ES-I3 (cell line): ENCODE results near the gene TNFAIP8.

Source experiments
- H3K36me3 ChIP-seq: 2 replicates; pipeline ENCODE4 v1.6.1; 2013; ENCODE audit warnings: mild to moderate bottlenecking, low read length, control low read depth, moderate library complexity; ENCODE audit not compliant: insufficient read depth
- H3K4me1 ChIP-seq: 2 replicates; pipeline ENCODE4 v1.6.1; 2013; ENCODE audit warnings: mild to moderate bottlenecking, control low read depth, low read length; ENCODE audit not compliant: insufficient read depth
- H3K9ac ChIP-seq: 2 replicates; pipeline ENCODE4 v1.6.1; 2013; ENCODE audit warnings: low read depth, mild to moderate bottlenecking, low read length, moderate library complexity
- H3K9me3 ChIP-seq: 2 replicates; pipeline ENCODE4 v1.6.1; 2013; ENCODE audit warnings: mild to moderate bottlenecking, low read length, moderate library complexity; ENCODE audit not compliant: control insufficient read depth, insufficient read depth

Gene TNFAIP8

GRCh38 chr5:119347574-119347973 lies 8.2 kb upstream of the TNFAIP8 start:
- no peaks in the 10 kb centered on the region for H3K9me3 ChIP-seq
- H3K9ac ChIP-seq = no peak overlapping the region
- H3K4me1 ChIP-seq = peaks cover 28% of the 10 kb centered on the region
- H3K36me3 ChIP-seq = no peaks in the 10 kb centered on the region

- Histone ChIP-seq H3K4me1 (peaks cover 32% of the 10 kb centered on the region), H3K9ac (no peak overlapping the region), H3K36me3 (no peaks in the 10 kb centered on the region)
Observed at GRCh38 chr5:119347991-119348390, 7.8 kb upstream of the TNFAIP8 start.

GRCh38 chr5:119353213-119353612 lies 2.6 kb upstream of the TNFAIP8 start:
- Histone ChIP-seq H3K9ac (no peak overlapping the region), H3K4me1 (peaks cover 53% of the 10 kb centered on the region)

More at GRCh38 chr5:119347991-119348390, 7.8 kb upstream of the TNFAIP8 start:
- no peaks in the 10 kb centered on the region for H3K9me3 ChIP-seq

GRCh38 chr5:119353686-119354366 lies 2.0 kb upstream of the TNFAIP8 start:
- H3K9ac ChIP-seq = no peak overlapping the region
- peaks cover 59% of the 10 kb centered on the region for H3K4me1 ChIP-seq
- no peaks in the 10 kb centered on the region for H3K9me3 ChIP-seq
- no peaks in the 10 kb centered on the region for H3K36me3 ChIP-seq

More at GRCh38 chr5:119353213-119353612, 2.6 kb upstream of the TNFAIP8 start:
- H3K36me3 ChIP-seq = no peaks in the 10 kb centered on the region
- no peaks in the 10 kb centered on the region for H3K9me3 ChIP-seq

GRCh38 chr5:119354537-119355243 lies 1.1 kb upstream of the TNFAIP8 start:
- Histone ChIP-seq H3K4me1 (peaks cover 58% of the 10 kb centered on the region), H3K9me3 (no peaks in the 10 kb centered on the region), H3K36me3 (no peaks in the 10 kb centered on the region), H3K9ac (peak overlapping the region; percentile 64)

- H3K9ac ChIP-seq = peak overlapping the region; percentile 64
- no peaks in the 10 kb centered on the region for H3K36me3 ChIP-seq
- H3K9me3 ChIP-seq = no peaks in the 10 kb centered on the region
- H3K4me1 ChIP-seq = peaks cover 61% of the 10 kb centered on the region
Observed at GRCh38 chr5:119355244-119355638, 578 bp upstream of the TNFAIP8 start.

GRCh38 chr5:119356612-119357188 lies 881 bp downstream of the TNFAIP8 start:
- no peaks in the 10 kb centered on the region for H3K9me3 ChIP-seq
- H3K4me1 ChIP-seq = peaks cover 70% of the 10 kb centered on the region
- H3K9ac ChIP-seq = peak overlapping the region; percentile 64; the same call in 1 of the 2 replicates
- H3K36me3 ChIP-seq = no peaks in the 10 kb centered on the region

- peaks cover 67% of the 10 kb centered on the region for H3K4me1 ChIP-seq
- no peaks in the 10 kb centered on the region for H3K9me3 ChIP-seq
- no peaks in the 10 kb centered on the region for H3K36me3 ChIP-seq
- H3K9ac ChIP-seq = no peak overlapping the region
Observed at GRCh38 chr5:119357270-119357669, 1.5 kb downstream of the TNFAIP8 start.

GRCh38 chr5:119357808-119358529 lies 2.1 kb downstream of the TNFAIP8 start:
- Histone ChIP-seq H3K9ac (no peak overlapping the region), H3K4me1 (peaks cover 60% of the 10 kb centered on the region), H3K9me3 (no peaks in the 10 kb centered on the region), H3K36me3 (no peaks in the 10 kb centered on the region)

- peaks cover 59% of the 10 kb centered on the region for H3K4me1 ChIP-seq
Observed at GRCh38 chr5:119358530-119358900, 2.7 kb downstream of the TNFAIP8 start.

GRCh38 chr5:119358901-119359603 lies 3.2 kb downstream of the TNFAIP8 start:
- Histone ChIP-seq H3K36me3 (0 out of 2 replicates have a peak, but pooled peaks cover 7% of the 10 kb centered on the region), H3K9ac (no peak overlapping the region), H3K4me1 (peaks cover 59% of the 10 kb centered on the region), H3K9me3 (peaks cover 2% of the 10 kb centered on the region; the same call in 1 of the 2 replicates)

More at GRCh38 chr5:119358530-119358900, 2.7 kb downstream of the TNFAIP8 start:
- H3K36me3 ChIP-seq = 0 out of 2 replicates have a peak, but pooled peaks cover 3% of the 10 kb centered on the region
- no peaks in the 10 kb centered on the region for H3K9me3 ChIP-seq
- H3K9ac ChIP-seq = no peak overlapping the region

- H3K9me3 ChIP-seq = peaks cover 5% of the 10 kb centered on the region; the same call in 1 of the 2 replicates
- peaks cover 55% of the 10 kb centered on the region for H3K4me1 ChIP-seq
- no peak overlapping the region for H3K9ac ChIP-seq
- H3K36me3 ChIP-seq = 0 out of 2 replicates have a peak, but pooled peaks cover 7% of the 10 kb centered on the region
Observed at GRCh38 chr5:119359737-119360413, 4.1 kb downstream of the TNFAIP8 start.

- Histone ChIP-seq H3K9me3 (peaks cover 5% of the 10 kb centered on the region; the same call in 1 of the 2 replicates), H3K4me1 (peaks cover 54% of the 10 kb centered on the region), H3K9ac (no peak overlapping the region), H3K36me3 (0 out of 2 replicates have a peak, but pooled peaks cover 7% of the 10 kb centered on the region)
Observed at GRCh38 chr5:119360905-119361593, 5.2 kb downstream of the TNFAIP8 start.
